NT2/D1 (cell line): ENCODE measurements around the gene NUP50.

ENCODE experiments used
- SUZ12 ChIP-seq: IDR thresholded peaks from 2 replicates; pipeline ENCODE4 v1.6.1; 2011; ENCODE audit not compliant: insufficient read length, insufficient read depth; ENCODE audit errors: extremely low read depth
- YY1 ChIP-seq: IDR thresholded peaks from 2 replicates; pipeline ENCODE4 v1.6.1; 2011; ENCODE audit not compliant: insufficient read length, insufficient read depth
- ZNF274 ChIP-seq: IDR thresholded peaks from 2 replicates; pipeline ENCODE4 v1.6.1; 2011; ENCODE audit warnings: mild to moderate bottlenecking, low read depth, low read length

DNA sequence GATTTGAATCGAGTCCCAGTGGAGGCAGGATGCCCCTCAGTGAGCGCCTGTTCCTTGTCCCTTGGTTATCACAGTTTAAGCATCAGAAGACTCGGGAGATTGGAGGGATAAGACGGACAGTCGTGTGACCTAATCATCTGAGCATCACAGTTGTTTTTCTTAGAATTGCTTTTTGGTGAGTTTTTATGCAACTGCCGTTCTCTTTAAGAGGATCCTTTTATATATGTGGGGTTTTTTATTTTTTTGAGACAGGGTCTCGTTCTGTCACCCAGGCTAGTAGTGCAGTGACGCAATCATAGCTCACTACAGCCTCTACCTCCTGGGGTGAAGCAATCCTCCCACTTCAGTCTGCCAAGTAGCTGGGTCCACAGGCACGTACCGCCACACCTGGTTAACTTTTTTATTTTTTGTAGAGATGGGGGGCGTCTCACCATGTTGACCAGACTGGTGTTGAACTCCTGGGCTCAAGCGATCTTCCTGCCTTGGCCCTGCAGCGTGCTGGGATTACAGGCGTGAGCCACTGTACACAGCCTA lies 16.5 kb downstream of the NUP50 start:
- TF ChIP-seq ZNF274 (no peak), YY1 (no peak), SUZ12 (no peak)
